GM20000 (cell line): Measurements from ENCODE around the gene ZER1.
"Not testable (repeated sequence)": the region's sequence is repeated elsewhere in the genome, so short reads cannot be mapped to it uniquely, and the experiment has no call there.

ENCODE experiments used
- DNase-seq: peaks from one replicate; pipeline ENCODE4 v3.0.0; 2012; ENCODE audit warnings: low spot score
- TF ChIP-seq, protein P1 (sequence below): IDR thresholded peaks from 2 replicates; pipeline ENCODE4 v1.5.1; 2012; ENCODE audit warnings: mild to moderate bottlenecking, control low read depth; ENCODE audit errors: extremely low read depth, missing control alignments

The ZER1 gene

DNA sequence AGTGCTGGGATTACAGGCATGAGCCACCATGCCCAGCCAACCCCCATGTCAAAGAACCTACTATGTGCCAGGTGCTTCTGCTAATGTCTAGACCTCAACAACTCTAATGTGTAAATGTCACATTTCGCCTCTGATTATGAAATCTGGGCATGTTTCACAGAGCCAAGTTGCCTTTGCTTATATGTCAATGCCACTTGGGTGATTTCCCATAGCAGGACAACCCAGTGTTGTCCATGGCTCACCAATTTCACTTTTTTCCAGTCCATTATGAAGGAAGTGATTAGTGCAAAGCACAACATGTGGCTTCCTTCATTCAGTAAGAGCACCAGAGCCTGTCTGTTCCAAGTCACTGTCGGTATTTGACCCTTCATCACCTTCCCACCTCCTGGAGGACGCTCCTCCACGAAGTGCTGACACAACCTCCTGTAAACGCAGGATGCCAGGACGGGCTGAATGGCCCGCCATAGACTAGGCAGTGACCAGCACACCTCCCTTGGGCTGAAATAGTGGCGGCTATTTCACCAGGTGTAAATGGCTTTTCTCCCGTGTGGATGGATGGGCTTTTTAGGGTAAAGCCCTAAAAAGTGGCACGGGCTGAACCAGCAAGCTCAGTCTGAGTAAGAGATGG is 70.4 kb downstream of the ZER1 start:
- no peak for DNase-seq
- TF ChIP-seq, protein P1, sequence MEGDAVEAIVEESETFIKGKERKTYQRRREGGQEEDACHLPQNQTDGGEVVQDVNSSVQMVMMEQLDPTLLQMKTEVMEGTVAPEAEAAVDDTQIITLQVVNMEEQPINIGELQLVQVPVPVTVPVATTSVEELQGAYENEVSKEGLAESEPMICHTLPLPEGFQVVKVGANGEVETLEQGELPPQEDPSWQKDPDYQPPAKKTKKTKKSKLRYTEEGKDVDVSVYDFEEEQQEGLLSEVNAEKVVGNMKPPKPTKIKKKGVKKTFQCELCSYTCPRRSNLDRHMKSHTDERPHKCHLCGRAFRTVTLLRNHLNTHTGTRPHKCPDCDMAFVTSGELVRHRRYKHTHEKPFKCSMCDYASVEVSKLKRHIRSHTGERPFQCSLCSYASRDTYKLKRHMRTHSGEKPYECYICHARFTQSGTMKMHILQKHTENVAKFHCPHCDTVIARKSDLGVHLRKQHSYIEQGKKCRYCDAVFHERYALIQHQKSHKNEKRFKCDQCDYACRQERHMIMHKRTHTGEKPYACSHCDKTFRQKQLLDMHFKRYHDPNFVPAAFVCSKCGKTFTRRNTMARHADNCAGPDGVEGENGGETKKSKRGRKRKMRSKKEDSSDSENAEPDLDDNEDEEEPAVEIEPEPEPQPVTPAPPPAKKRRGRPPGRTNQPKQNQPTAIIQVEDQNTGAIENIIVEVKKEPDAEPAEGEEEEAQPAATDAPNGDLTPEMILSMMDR = no peak

DNA sequence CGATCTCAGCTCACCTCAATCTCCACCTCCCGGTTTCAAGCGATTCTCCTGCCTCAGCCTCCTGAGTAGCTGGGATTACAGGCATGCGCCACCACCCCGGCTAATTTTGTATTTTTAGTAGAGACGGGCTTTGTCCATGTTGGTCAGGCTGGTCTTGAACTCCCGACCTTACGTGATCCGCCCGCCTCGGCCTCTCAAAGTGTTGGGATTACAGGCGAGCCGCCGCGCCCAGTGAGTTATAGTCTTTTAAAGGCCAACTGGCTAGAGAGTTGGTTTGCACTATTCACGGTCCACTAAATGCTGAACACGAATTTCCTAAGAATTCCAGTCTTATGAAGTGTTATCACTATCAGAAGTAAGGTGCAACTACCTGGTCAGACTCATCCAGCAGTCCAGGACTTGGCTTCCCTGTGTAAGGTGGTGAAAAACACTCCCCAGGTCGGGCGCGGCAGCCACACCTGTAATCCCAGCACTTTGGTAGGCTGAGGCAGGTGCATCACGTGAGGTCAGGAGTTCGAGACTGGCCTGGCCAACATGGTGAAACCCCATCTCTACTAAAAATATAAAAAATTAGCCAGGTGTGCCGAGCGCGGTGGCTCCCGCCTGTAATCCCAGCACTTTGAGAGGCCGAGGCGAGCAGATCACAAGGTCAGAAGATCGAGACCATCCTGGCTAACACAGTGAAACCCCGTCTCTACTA is 72.5 kb downstream of the ZER1 start:
- DNase-seq = not testable (repeated sequence)

DNA sequence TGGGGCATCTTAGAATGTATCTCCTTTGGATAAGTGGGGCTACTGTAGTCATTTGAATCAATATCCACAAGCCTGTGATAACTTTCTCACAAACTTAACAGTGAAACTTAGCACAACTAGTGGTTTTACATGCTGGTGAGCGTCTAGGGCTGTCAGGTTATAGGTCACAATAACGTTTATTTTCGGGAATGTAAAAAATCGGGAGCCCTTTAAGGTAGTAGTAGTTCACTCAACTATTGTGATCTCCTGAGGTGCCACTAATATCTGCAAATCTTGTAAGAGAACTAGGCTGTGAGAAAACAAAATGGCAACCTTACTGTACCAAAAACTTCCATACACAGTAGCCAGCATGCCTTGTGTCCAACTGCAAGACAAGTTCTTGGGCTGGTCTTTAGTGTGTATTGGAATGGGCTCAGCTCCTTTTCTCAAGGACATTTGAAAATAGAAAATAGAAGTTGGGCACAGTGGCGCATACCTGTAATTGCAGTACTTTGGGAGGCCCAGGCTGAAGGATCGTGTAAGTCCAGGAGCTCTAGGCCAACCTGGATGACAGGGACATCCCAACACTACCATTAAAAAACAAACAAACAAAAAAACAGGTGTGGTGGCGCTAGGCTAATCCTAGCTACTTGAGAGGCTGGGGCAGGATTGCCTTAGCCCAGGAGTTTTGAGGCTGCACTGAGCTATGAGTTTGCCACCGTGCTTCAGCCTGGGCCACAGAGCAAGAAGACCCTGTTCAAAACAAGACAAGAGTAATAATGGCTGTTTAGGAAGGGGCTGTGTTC is 74.6 kb downstream of the ZER1 start:
- TF ChIP-seq, protein P1 = no peak
- DNase-seq = no peak

DNA sequence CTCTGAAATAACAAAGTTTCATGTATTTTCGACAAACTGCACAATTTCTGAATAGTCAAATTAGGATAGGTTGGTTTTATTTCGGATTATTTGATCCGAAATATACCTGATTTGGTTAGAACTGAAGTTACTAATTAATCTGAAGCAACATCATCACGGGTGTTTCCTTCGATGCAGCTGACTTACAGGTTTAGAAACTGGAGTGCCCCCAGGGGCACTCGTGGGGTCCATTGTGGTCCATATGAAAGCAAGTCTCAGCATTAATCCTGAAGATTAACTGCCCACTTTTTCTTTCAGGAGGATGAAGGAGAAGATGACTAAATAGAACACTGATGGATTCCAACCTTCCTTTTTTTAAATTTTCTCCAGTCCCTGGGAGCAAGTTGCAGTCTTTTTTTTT is 77.4 kb downstream of the ZER1 start:
- peak; percentile 16 for DNase-seq
- TF ChIP-seq, protein P1 = no peak

DNA sequence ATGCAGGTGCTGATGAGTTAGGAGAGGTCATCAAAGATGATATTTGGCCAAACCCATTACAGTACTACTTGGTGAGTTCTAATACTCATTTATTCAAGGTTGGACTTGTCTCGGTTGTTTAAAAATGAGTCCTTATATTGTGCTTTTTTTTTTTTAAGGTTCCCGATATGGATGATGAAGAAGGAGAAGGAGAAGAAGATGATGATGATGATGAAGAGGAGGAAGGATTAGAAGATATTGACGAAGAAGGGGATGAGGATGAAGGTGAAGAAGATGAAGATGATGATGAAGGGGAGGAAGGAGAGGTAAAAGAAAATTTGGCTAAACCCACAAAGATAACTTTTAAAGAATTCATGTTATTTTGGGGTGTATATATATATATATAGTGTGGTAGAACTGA is 78.0 kb downstream of the ZER1 start:
- not testable (repeated sequence) for DNase-seq

DNA sequence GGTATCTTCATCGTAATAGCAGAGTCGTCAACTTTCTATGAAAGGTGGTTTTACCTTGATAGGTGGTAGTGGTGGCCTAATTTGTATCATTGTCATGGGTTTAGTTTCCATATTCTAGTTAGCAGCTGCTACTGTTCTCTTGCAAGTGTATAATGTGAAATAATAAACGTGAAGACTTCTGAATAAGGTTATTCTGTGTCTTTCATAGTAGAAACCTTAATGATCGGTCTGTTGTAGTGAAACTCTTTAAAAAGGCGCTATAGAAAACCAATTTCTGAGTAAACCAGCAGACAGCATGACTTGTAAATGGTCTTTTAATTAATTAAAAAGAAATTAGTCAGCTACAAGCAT is 81.1 kb downstream of the ZER1 start:
- no peak for DNase-seq

DNA sequence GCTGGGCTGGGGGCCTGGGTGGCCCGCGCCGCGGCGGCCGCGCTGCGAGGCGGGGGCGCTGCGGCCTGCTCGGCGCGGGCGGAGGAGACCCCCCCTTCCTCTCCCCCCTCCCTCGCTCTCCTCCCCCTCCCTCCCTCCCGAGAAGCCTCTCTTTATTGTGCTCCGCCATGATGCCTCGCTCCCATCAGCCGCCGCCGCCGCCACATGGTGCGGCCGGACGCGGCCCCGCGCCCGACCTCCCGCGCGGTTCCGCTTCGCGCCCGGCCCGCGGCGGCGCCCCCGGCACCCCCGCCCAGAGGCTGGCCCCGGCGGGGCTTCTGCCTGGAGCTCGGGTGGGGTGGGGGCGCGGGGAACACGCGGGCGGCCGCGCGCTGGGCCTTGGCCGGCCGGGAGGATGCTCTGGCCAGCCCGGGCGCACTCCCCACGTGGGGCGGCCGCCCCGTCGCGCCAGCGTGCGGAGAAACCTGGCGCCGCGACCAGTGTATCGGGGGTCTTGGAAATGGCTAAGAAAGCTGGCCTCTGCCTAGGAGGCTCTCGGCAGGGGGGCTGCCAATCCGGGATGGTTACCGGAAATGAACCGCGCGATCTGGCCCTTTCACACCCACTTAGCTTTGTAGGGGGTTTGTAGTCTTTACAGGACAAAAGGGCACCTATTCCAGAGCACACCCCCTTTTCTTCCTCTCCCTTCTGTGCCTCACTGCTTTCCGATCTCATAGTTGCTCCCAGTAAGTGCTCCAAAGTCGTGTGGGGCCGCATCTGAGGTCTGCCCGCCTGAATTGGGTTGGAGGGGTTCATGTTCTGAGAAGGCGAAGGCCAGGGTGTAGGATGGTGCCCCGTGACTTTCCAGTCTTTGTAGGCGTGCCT is 81.7 kb downstream of the ZER1 start:
- DNase-seq = peak; percentile 89

More for the DNA sequence above, 81.1 kb downstream of the ZER1 start:
- TF ChIP-seq, protein P1 = no peak

More for the DNA sequence above, 81.7 kb downstream of the ZER1 start:
- TF ChIP-seq, protein P1 = no peak
